Ammon's horn (tissue), 1 donor: ENCODE measurements around the gene DLGAP1.
"Not testable (repeated sequence)": the region's sequence is repeated elsewhere in the genome, so short reads cannot be mapped to it uniquely, and the experiment has no call there.

Experiments
- DNase-seq: peaks from one replicate; pipeline ENCODE4 v3.0.0-alpha.2; 2016; ENCODE audit warnings: low spot score

DLGAP1 gene

DNA sequence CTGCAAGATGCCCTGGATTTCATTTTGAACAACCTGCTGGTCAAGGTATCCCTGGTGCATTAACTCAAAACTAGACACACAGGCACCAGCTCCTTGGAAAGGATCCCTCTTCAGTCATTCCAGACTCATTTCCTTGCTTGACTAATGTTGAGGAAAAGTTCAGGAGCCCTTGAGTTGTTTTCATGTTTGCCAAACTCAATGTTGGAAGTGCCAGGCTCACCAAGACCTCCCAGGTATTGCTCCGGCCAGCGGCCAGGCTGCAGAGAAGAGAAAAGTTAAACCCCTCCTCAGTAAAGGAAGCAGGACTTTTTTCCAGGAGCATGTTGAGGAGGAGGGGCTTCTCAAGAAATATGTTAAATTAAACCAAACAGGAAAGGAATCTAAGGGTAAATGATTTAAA, 962.4 kb downstream of the DLGAP1 start:
- no peak for DNase-seq

- no peak for DNase-seq
These were observed 963.0 kb downstream of the DLGAP1 start for GRCh38 chr18:3491981-3492555.

GRCh38 chr18:3489462-3489861, 965.6 kb downstream of the DLGAP1 start:
- no peak for DNase-seq

GRCh38 chr18:3486512-3486911, 968.6 kb downstream of the DLGAP1 start:
- no peak for DNase-seq

- no peak for DNase-seq
These were observed 969.7 kb downstream of the DLGAP1 start for GRCh38 chr18:3485153-3486149.

GRCh38 chr18:3482258-3482657, 972.8 kb downstream of the DLGAP1 start:
- no peak for DNase-seq

DNA sequence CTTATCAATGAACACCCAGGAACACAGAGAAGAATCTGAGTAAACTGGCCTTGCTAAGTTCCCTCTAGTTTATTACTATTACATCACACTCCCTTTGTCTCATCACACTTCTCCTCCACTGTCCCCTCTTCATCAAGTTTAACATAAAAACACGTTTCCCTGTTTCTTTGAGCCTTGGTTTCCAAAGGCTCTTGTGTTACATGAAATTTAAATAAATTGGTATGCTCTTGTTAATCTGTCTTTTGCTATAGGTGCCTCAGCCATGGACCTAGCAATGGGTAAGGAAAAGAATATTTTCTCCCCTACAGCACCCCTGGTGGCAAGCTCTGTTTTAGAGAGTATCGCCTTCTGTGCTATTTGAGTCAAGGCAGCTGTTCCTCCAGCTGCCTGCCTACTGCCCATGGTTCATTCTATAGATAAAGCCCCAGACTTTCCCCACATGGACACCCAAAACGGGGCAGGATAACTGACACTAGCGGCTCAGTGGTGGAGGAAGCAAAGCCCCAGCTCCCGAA, 973.4 kb downstream of the DLGAP1 start:
- DNase-seq = peak; percentile 22

GRCh38 chr18:3480827-3481573, 974.1 kb downstream of the DLGAP1 start:
- DNase-seq = no peak

DNA sequence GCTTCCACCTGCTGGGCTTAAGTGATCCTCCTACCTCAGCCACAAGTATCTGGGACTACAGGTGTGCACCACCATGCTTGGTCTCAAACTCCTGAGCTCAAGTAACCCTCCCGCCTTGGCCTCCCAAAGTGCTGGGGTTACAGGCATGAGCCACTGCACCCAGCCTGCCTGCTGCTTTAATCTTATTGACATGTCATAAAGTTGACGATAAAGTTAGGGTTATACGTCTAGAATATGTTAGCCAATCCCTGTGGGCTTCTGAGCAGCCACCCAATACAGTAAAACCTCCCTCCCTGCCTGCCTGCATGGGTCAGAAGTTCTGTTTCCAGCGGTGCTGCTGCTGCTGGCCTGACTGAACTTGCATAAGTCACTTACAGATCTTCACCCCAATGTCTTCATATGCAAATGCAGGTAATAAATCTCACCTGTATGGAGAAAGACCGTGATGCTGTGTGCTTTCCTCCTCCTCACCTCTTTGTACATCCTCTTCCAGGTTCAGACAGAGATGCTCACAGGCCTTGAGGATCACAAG, 975.1 kb downstream of the DLGAP1 start:
- DNase-seq = no peak

GRCh38 chr18:3478262-3478978, 976.7 kb downstream of the DLGAP1 start:
- no peak for DNase-seq

DNA sequence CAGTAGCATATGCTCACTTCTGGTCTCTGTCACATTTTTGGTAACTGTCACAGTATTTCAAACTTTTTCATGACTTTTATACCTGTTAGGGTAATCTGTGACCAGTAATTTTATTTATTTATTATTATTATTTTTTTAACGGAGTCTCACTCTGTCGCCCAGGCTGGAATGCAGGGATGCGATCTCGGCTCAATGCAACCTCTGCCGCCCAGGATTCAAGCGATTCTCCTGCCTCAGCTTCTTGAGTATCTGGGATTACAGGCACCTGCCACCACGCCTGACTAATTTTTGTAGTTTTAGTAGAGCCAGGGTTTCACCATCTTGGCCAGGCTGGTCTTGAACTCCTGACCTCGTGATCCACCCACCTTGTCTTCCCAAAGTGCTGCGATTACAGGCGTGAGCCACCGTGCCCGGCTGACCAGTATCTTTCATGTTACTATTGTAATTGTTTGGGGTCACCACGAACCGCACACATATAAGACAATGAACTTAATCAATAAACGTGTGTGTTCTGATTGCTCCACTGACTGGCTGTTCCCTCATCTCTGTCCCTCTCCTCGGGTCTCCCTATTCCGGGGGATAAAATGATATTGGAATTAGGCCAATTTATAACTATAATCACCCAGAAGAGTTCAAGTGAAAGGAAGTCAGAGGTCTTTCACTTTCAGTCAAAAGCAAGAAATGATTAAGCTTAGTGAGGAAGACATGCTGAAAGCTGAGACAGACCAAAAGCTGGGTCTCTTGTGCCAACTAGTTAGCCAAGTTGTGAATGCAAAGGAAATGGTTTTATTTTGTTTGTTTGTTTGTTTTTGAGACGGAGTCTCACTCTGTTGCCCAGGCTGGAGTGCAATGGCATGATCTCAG, 982.2 kb downstream of the DLGAP1 start:
- DNase-seq = no peak

DNA sequence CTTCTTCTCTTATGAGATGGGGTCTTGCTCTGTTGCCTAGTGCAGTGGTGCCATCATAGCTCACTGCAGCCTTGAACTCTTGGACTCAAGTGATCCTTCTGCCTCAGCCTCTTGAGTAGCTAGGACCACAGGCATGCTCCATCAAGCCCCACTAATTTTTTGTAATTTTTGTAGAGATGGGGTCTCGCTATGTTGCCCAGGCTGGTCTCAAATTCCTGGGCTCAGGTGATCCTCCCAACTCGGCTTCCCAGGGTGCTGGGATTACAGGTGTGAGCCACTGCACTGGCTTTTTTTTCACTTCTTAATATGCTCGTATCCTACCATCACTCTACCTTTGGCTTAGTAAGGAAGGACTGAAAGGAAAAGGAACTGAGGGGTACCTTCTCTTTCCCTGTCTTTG, 983.0 kb downstream of the DLGAP1 start:
- DNase-seq = not testable (repeated sequence)

GRCh38 chr18:3471141-3471648, 983.9 kb downstream of the DLGAP1 start:
- DNase-seq = no peak

DNA sequence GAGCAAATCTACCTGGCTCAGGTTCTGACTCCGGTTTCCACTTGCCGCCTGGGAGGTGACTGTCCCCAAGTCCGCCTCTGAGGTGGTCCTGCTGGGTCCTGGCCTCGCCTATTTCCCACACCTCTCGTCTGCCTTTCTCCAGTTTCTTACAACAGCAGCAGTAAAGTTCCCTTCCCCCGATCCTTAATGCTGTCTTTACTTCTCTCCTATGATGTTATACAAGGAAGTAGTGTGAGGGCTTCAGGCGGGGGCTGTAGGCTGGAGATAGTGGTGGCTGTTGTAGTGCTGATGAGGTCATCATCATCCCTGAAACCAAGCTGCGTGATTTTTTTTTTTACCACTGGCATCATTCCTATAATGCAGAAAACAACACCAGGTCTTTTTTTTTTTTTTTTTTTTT, 986.3 kb downstream of the DLGAP1 start:
- no peak for DNase-seq

- DNase-seq = no peak
These were observed 986.9 kb downstream of the DLGAP1 start for GRCh38 chr18:3468066-3468705.

DNA sequence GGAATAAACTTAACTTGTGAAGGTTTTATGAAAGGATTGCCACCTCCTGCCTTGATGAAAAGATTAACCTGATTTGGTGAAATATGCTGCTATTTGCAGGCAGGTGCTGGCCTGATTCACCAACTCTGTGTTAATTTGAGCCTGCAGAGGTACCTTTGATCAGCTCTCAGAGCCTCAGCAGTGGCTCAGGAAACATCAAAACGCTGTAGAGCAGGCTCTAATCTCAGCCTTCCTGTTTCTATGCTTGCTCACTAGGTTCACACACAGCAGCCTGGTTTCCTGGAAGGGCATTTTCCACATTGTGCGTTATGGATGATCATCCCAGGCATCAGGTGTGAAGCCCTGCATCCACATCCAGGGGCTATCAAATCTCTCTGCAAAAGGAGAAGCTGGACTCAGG, 988.2 kb downstream of the DLGAP1 start:
- no peak for DNase-seq

GRCh38 chr18:3466045-3466444, 989.1 kb downstream of the DLGAP1 start:
- no peak for DNase-seq

DNA sequence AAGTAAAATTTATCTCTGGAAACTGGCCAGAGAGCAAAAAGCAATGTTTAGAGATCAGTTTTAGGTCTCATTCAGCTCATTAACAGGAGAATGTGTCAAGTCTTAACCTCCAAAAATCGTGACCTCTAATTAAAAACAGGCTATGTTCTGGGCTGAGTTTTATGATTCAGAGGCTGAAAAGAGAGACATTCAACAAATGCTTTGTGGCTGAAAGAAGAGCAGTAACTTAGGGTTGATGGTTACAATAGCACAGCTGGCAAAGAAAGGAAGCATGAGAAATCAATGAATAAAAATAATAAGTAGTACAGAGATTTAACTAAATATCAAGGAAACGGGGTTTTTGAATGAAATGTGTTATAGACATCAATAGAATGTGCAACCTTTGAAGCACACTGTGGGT, 992.1 kb downstream of the DLGAP1 start:
- DNase-seq = no peak

GRCh38 chr18:3461704-3462103, 993.4 kb downstream of the DLGAP1 start:
- DNase-seq = no peak
